Measurements from ENCODE around the gene PDE6H.

The PDE6H gene

GRCh38 chr12:14972816-14973215, at the start of gene PDE6H:
TSS of gene PDE6H (plus strand) at chr12:14973042. CDS start at chr12:14978013, 4,971 bp downstream.
- no peak for DNase-seq (ENCODE audit: low spot score)

GRCh38 chr12:14923944-14924343, 48.9 kb upstream of the PDE6H start:
- no peak for DNase-seq (ENCODE audit: low spot score)

- DNase-seq (ENCODE audit: low spot score), result no peak
These were observed 48.3 kb upstream of the PDE6H start for GRCh38 chr12:14924541-14924940.

DNA sequence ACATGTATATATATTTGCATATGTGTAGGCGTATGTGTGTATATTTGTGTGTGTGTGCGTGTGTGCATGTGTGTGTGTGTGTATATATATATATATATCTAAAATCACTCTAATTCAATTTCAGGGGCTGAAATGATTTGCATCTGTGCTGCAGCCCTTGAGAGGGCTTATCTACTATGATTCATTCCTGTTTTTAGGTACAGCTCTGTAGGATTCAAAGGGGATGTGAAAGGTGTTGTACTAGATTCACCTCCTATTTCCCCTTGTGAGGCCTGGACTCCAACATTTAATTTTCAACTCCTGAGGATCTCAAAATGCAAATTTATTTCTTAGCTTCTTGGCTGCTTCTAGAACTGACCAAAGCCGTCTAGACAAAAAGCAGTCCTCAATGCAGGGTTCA, 45.6 kb upstream of the PDE6H start:
- no peak for DNase-seq (ENCODE audit: low spot score)

DNA sequence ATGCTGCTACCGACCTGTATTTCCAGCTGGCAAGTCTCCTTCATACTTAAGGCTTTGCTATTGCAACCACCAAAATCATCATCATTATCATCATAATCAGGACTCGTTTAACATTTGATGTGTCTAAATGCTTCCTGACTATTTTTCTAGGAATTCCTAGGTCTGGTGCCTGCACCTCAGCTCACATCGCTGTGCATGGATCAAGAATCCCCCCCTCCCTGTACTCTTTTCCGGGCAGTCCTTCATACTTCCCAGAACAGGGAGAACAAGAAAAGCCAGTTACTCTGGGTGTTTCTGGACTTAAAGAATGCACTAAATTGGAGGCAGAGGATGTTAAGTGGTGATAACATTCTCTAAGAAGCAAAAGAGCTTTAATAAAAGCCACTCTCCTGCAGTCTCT, 43.9 kb upstream of the PDE6H start:
- no peak for DNase-seq (ENCODE audit: low spot score)

DNA sequence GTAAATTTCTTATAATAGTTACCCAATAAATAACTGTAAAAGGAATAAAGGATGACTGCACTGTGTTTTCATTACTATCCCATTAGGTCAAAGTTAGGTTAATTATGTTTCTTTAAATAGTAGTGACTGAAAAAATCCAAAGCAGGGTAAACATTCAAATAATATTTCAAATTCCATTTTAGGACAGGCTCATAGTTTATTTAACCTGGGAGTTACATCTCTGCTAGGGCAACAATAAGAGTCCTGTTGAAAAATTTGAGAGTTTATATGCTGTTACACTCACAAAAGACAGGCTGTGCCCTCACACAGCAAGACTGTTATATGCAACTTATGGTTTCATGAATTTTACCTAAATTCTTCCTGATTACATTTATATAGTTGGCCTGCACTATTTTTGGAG, 42.5 kb upstream of the PDE6H start:
- no peak for DNase-seq (ENCODE audit: low spot score)

GRCh38 chr12:14931359-14931758, 41.5 kb upstream of the PDE6H start:
- no peak for DNase-seq (ENCODE audit: low spot score)

DNA sequence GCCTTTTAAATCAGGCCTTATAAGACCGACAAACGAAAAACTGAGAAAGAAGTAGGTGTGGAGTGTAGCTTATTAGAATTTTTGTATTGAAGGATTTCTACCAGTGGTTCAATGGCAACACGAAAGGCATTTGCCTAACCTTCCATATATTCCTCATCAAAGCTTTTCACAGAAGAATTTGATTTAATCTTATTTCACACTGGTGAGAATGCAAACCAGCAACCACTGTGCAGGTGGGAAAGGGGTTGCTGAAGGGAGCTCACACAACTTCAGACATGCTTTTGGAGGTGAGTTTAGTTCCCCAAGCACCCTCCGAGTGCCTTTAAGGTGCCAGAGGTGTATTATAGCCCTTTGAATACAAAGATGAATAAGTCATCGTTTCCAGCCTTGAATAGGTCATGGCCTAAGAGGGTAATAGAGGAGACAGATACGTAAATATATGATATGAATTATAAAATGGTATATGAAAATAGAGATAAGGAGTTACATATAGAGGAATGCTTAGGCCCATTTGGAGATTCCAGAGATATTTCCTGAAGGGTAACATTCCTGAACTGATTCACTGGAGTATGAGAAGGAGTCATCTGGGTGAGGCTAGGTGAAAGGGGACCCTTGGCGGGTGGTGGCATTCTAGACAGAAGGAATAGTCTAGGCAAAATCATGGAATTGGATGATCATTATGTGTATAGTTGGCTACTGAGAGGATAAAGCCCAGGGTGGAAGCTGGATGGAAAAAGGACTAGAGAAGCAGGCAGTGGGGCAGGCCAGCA, 40.9 kb upstream of the PDE6H start:
- DNase-seq (ENCODE audit: low spot score), result no peak

- no peak for DNase-seq (ENCODE audit: low spot score)
These were observed 38.3 kb upstream of the PDE6H start for GRCh38 chr12:14934511-14934910.

- DNase-seq (ENCODE audit: low spot score), result no peak
These were observed 37.8 kb upstream of the PDE6H start for GRCh38 chr12:14935031-14935430.

DNA sequence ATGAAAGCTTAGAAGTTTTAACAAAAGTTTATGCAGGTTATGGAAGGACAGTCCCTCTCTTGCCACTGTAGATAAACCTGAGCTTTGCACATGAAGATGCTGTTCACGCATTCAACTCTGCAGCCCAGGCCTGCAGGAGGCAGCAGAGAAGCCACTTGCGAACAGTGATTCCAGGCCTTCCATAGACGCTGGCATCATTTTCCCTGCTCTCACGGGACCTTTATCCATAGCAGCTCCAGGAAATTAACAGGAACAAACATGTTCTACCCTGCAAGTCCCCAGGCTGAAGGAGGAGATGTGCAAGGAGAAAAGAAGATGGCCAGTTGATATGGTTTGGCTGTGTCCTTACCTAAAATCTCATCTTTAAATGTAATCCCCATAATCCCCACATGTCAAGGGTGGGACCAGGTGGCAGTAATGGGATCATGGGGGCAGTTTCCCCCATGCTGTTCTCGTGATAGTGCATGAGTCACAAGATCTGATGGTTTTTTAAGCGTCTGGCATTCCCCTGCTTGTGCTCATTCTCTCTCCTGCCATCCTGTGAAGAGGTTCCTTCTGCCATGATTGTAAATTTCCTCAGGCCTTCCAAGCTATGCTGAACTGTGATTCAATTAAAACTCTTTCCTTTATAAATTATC, 36.5 kb upstream of the PDE6H start:
- DNase-seq (ENCODE audit: low spot score), result no peak

- DNase-seq (ENCODE audit: low spot score), result no peak
These were observed 35.8 kb upstream of the PDE6H start for GRCh38 chr12:14937014-14937413.

- DNase-seq (ENCODE audit: low spot score), result no peak
These were observed 35.2 kb upstream of the PDE6H start for GRCh38 chr12:14937689-14938088.

DNA sequence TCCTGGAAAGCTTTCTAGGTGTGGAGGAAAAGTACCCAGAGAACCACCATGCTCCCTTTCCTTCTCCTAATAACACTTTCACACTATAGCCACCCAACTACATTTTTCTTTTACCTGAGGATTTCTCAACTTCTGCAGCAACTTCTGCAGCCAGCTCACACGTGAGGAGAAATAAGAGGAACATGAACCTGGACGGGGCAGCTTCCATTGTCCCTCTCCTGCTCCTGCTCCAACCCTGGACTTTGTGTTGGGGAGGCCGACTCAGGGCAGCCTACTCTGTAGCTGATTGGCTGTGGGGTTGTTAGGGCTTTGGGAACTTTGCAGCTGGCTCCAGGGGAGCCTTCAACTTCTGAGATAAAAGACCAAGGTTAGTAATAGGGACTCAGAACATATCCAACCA, 34.5 kb upstream of the PDE6H start, which contains the start of gene ERP27:
Gene ERP27 (minus strand): TSS at position 237 of the 400 bp plus-strand sequence. CDS start 29 bp downstream, at position 208.
- no peak for DNase-seq (ENCODE audit: low spot score)

DNA sequence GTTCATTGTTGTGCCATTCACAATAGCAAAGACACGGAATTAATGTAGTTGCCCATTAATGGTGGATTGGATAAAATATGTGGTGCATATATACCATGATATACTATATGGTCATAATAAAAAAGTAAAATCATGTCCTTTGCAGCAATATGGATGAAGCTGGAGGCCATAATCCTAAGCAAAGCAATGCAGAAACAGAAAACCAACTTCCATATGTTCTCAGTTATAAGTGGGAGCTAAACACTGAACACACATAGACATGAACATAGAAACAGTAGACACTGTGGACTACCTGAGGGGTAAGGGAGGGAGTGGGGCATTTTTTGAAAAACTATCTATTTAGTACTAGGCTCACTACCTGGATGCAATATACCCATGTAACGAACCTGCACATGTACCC, 31.5 kb upstream of the PDE6H start:
- DNase-seq (ENCODE audit: low spot score), result no peak

GRCh38 chr12:14942196-14942931, 30.5 kb upstream of the PDE6H start:
- DNase-seq (ENCODE audit: low spot score), result no peak

DNA sequence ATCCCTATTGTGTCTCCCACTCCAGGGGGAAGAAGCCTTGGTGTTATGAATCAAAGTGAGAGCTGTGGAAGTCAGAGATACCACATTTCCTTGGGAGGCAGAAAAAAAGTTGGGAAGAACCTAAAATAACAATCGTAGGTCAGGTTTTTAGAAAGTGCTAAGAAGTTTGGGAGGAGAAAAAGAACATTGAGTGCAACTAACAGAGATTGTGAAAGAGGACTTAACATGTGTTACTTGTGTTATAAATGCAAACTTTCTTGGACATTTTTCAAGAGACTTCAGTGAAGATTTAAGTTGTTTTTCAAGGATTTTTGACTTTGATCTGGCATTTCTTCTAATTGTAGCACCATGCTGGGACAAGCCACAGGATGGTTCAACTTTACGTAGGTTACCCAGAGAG, 26.7 kb upstream of the PDE6H start:
- no peak for DNase-seq (ENCODE audit: low spot score)

DNA sequence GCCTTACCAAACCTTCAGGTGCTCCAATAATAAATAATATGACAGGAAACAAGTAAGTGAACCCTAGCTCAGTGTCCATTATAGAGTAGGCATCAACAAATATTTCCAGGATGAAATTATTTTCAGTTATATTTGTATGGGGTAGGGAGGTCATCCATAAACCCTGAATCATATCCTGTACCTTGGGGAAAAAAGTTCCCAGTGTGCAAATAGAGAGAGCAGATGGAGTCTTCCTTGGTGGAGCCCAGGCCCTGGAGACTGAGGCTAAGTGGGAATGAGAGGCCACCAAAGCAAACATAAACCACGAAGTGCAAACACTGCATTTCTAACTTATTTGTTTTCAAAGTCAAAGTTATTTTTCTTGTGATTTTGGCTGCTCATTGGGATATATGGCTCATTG, 26.0 kb upstream of the PDE6H start:
- DNase-seq (ENCODE audit: low spot score), result no peak

- peak; percentile 45 for DNase-seq (ENCODE audit: low spot score)
These were observed 24.2 kb upstream of the PDE6H start for GRCh38 chr12:14948672-14949071.

GRCh38 chr12:14949631-14950030, 23.2 kb upstream of the PDE6H start:
- DNase-seq (ENCODE audit: low spot score), result no peak

- DNase-seq (ENCODE audit: low spot score), result no peak
These were observed 22.4 kb upstream of the PDE6H start for GRCh38 chr12:14950421-14950820.

DNA sequence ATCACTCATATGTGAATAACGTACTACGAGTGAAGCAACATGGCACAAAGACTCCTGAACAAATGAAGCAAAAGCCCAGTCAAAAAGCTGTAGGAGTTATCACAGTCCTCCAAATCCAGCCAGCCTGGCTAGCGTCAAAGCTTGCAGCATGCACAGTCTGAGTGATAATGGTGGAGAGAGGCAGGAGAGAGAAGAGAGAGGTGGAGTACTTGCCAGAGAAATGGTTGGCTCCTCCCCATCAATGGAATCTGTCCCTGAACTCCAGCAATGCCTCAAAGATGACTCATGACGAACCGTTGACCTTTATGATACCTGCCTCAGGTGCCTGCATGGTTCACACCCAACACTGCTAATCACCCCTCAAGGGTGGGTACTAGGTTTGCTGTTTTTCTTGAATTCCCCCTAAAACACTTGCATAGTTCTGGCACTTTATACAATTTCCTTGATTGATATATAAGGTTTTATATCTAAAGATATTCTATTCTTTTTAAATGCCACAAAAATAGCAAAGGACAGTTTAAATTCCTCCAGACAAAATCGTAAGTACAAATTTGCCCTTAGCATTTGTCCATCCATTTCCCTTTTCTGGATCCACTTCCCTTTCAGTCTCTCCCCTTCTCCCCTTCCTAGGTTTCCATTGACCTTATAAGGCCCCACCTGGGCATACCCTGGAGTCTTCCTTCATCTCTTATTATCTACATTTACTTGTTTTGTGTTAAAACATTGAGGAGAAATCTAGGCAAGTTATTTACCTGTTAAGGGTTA, 21.7 kb upstream of the PDE6H start:
- DNase-seq (ENCODE audit: low spot score), result no peak
